HL-60 (cell line): ENCODE measurements around the gene SDC4.

Experiments
- DNase-seq, 2 experiments: peaks; one replicate each; pipeline ENCODE4 v3.0.0-alpha.2; 2010 to 2020; ENCODE audit warnings: low read depth in 1 of 2, low spot score in 1 of 2
- H3K27ac ChIP-seq: fragments of 250-450 bp; sonication (Bioruptor Pico); replicated peaks from 2 replicates; pipeline ENCODE4 v1.5.1; 2020; ENCODE audit warnings: mild to moderate bottlenecking, moderate library complexity
- H3K27me3 ChIP-seq: fragments of 250-450 bp; sonication (Bioruptor Pico); 2 replicates; pipeline ENCODE4 v1.5.1; 2021; ENCODE audit warnings: mild to moderate bottlenecking, moderate library complexity; ENCODE audit not compliant: insufficient read depth, poor library complexity, severe bottlenecking
- H3K4me3 ChIP-seq: replicated peaks from 2 replicates; pipeline ENCODE4 v1.5.1; 2011; ENCODE audit warnings: mild to moderate bottlenecking, control low read depth, low read length; ENCODE audit not compliant: insufficient read depth
- GABPA ChIP-seq: IDR thresholded peaks from 2 replicates; pipeline ENCODE4 v1.6.1; 2012; ENCODE audit warnings: low read depth
- POLR2AphosphoS5 ChIP-seq: IDR thresholded peaks from 2 replicates; pipeline ENCODE4 v1.6.1; 2012; ENCODE audit warnings: low read depth
- REST ChIP-seq: IDR thresholded peaks from 2 replicates; pipeline ENCODE4 v1.6.1; 2012; ENCODE audit warnings: low read depth; ENCODE audit not compliant: insufficient replicate concordance
- SPI1 ChIP-seq: IDR thresholded peaks from 2 replicates; pipeline ENCODE4 v1.6.1; 2012; ENCODE audit warnings: low read depth, mild to moderate bottlenecking, borderline replicate concordance
- TF ChIP-seq, protein P1 (sequence below): IDR thresholded peaks from one replicate; pipeline ENCODE4 v1.5.1; 2011; ENCODE audit warnings: low read length, control low read depth, inconsistent platforms; ENCODE audit not compliant: insufficient read depth

Gene SDC4

GRCh38 chr20:45282700-45283550 is 65.3 kb downstream of the SDC4 start:
- TF ChIP-seq GABPA (no peak), SPI1 (no peak), POLR2AphosphoS5 (no peak), REST (no peak)
- TF ChIP-seq, protein P1, sequence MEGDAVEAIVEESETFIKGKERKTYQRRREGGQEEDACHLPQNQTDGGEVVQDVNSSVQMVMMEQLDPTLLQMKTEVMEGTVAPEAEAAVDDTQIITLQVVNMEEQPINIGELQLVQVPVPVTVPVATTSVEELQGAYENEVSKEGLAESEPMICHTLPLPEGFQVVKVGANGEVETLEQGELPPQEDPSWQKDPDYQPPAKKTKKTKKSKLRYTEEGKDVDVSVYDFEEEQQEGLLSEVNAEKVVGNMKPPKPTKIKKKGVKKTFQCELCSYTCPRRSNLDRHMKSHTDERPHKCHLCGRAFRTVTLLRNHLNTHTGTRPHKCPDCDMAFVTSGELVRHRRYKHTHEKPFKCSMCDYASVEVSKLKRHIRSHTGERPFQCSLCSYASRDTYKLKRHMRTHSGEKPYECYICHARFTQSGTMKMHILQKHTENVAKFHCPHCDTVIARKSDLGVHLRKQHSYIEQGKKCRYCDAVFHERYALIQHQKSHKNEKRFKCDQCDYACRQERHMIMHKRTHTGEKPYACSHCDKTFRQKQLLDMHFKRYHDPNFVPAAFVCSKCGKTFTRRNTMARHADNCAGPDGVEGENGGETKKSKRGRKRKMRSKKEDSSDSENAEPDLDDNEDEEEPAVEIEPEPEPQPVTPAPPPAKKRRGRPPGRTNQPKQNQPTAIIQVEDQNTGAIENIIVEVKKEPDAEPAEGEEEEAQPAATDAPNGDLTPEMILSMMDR = no peak
- DNase-seq = no peak
- Histone ChIP-seq H3K27ac (no peak overlapping the region), H3K4me3 (no peak overlapping the region), H3K27me3 (no peaks in the 10 kb centered on the region)

- TF ChIP-seq REST (no peak), POLR2AphosphoS5 (no peak)
- Histone ChIP-seq H3K27me3 (no peaks in the 10 kb centered on the region), H3K27ac (no peak overlapping the region), H3K4me3 (no peak overlapping the region)
- no peak for DNase-seq
Observed at GRCh38 chr20:45279992-45280391, 68.2 kb downstream of the SDC4 start.

- Histone ChIP-seq H3K27ac (no peak overlapping the region), H3K27me3 (no peaks in the 10 kb centered on the region), H3K4me3 (no peak overlapping the region)
- TF ChIP-seq, protein P1 = no peak
- TF ChIP-seq REST = no peak
- no peak for TF ChIP-seq GABPA
- no peak for TF ChIP-seq POLR2AphosphoS5
- TF ChIP-seq SPI1 = no peak
- DNase-seq = no peak
Observed at GRCh38 chr20:45275338-45275737, 72.9 kb downstream of the SDC4 start.
